Panc1 (cell line): Measurements from ENCODE around the gene IGF2R. TPM values are rescaled to one million over a fixed set of nuclear protein-coding genes. Genes with fewer than 3 reads are reported as not detected.

Experiments
- ATAC-seq: fragments of 200-7000 bp; cut with Tn5 transposase; 2 replicates; pipeline ENCODE4 v1.9.1; 2020; ENCODE audit warnings: mild to moderate bottlenecking, moderate library complexity
- BruUV-seq: library from RNA; stranded (reverse); fragments of 400-500 nt; replicated peaks from 2 replicates; lab custom pipeline; 2021; lab: Mats Ljungman, UMichigan
- CTCF ChIA-PET: fragments of 300-600 bp; sonication (Branson Sonifier 250); formaldehyde crosslinking; loops from one replicate; lab custom pipeline; 2022; ENCODE audit warnings: antibody characterized with exemption; lab: Charles Lee
- POLR2A ChIA-PET: fragments of 300-600 bp; sonication (Branson Sonifier 250); formaldehyde crosslinking; loops from one replicate; lab custom pipeline; 2022; ENCODE audit warnings: antibody characterized with exemption; lab: Charles Lee
- DNase-seq: peaks from one replicate; pipeline ENCODE4 v3.0.0-alpha.2; 2010; ENCODE audit warnings: low read depth, low spot score
- H3K27ac ChIP-seq: 2 replicates; pipeline ENCODE4 v1.5.1; 2011; ENCODE audit warnings: mild to moderate bottlenecking, low read length, inconsistent platforms
- H3K27me3 ChIP-seq: fragments of 200-500 bp; sonication (Bioruptor generic); 2 replicates; pipeline ENCODE4 v1.6.0; 2014; ENCODE audit warnings: low read length, inconsistent platforms; ENCODE audit not compliant: control insufficient read depth, insufficient read depth
- H3K36me3 ChIP-seq: fragments of 200-500 bp; sonication (Bioruptor generic); 2 replicates; pipeline ENCODE4 v1.5.1; 2014; ENCODE audit warnings: inconsistent platforms, mild to moderate bottlenecking, low read length, moderate library complexity; ENCODE audit not compliant: control insufficient read depth, insufficient read depth
- H3K4me1 ChIP-seq: 2 replicates; pipeline ENCODE4 v1.5.1; 2011; ENCODE audit warnings: inconsistent platforms, mild to moderate bottlenecking, low read length, moderate library complexity; ENCODE audit not compliant: control insufficient read depth, insufficient read depth
- H3K4me3 ChIP-seq, 2 experiments: 2 replicates each; pipeline ENCODE4 v1.5.1; 2011 to 2012; ENCODE audit warnings: low read depth in 2 of 2, low read length in 2 of 2, mild to moderate bottlenecking in 2 of 2, inconsistent platforms in 1 of 2, moderate library complexity in 1 of 2
- H3K9me3 ChIP-seq: fragments of 200-500 bp; sonication (Bioruptor generic); 2 replicates; pipeline ENCODE4 v1.5.1; 2014; ENCODE audit warnings: low read depth, mild to moderate bottlenecking, inconsistent platforms, low read length, moderate library complexity; ENCODE audit not compliant: control insufficient read depth, insufficient read depth
- CTCF ChIP-seq: fragments of 450-650 bp; IDR thresholded peaks from 2 replicates; pipeline ENCODE4 v1.5.1; 2017; ENCODE audit warnings: mild to moderate bottlenecking
- POLR2AphosphoS5 ChIP-seq: IDR thresholded peaks from 2 replicates; pipeline ENCODE4 v1.6.1; 2012; ENCODE audit warnings: mild to moderate bottlenecking, low read depth, low read length, moderate library complexity
- REST ChIP-seq, 2 experiments: IDR thresholded peaks; 2 replicates each; pipeline ENCODE4 v1.6.1; 2011 to 2012; ENCODE audit warnings: low read depth in 2 of 2, control low read depth in 1 of 2, low read length in 1 of 2, mild to moderate bottlenecking in 1 of 2, moderate library complexity in 1 of 2; ENCODE audit not compliant: insufficient read depth in 1 of 2
- SIN3A ChIP-seq: IDR thresholded peaks from 2 replicates; pipeline ENCODE4 v1.6.1; 2012; ENCODE audit warnings: low read depth, mild to moderate bottlenecking, low read length, moderate library complexity, borderline replicate concordance; ENCODE audit not compliant: insufficient read depth
- TCF7L2 ChIP-seq: IDR thresholded peaks from 2 replicates; pipeline ENCODE4 v1.6.1; 2011; ENCODE audit warnings: mild to moderate bottlenecking, low read depth, low read length, inconsistent platforms
- in situ Hi-C: cut with HindIII; loops from 2 replicates; pipeline ENCODE4 v1.10.0; 2016; ENCODE audit warnings: low sequenced_read_pairs, low pct_unique_long_range_greater_than_20kb
- intact Hi-C: fragments of 100-400 bp; cut with micrococcal nuclease; formaldehyde crosslinking; loops from one replicate; pipeline ENCODE4 v1.10.0; 2022; ENCODE audit not compliant: unreplicated experiment
- total RNA-seq: library from RNA; stranded (reverse); gene quantifications from one replicate; pipeline ENCODE4 v1.2.1, GENCODE V29; 2021; ENCODE audit not compliant: unreplicated experiment

The IGF2R gene
- total RNA-seq, 1 experiment from 2014 or later, result 163 TPM

GRCh38 chr6:160030103-160030502, 61.2 kb downstream of the IGF2R start:
- in situ Hi-C loops, result no loop called here
- H3K4me3 ChIP-seq, result no peak overlapping the region
- ChIA-PET CTCF (no interaction called here), POLR2A (no interaction called here)
- no peak overlapping the region for H3K27ac ChIP-seq
- H3K27me3 ChIP-seq, result no peaks in the 10 kb centered on the region
- intact Hi-C loops, result no loop called here
- no peak for TF ChIP-seq POLR2AphosphoS5
- no peak for TF ChIP-seq CTCF
- no peak for TF ChIP-seq TCF7L2
- TF ChIP-seq REST (IDR thresholded peaks at IDR 0.05; ENCODE audit: insufficient read depth in 1 of 2, low read depth in 2 of 2, low read length in 1 of 2), result no peak
- no peak for TF ChIP-seq SIN3A
- no peak for DNase-seq
- no peak for ATAC-seq
- H3K36me3 ChIP-seq, result peaks cover 25% of the 10 kb centered on the region
- no TSS peak for BruUV-seq
- H3K9me3 ChIP-seq, result no peaks in the 10 kb centered on the region
- H3K4me1 ChIP-seq, result no peaks in the 10 kb centered on the region

- DNase-seq (no peak), ATAC-seq (no peak)
- intact Hi-C loops (no loop called here), in situ Hi-C loops (no loop called here)
- BruUV-seq, result no TSS peak
- H3K27ac ChIP-seq, result no peak overlapping the region
- ChIA-PET CTCF (no interaction called here), POLR2A (no interaction called here)
- peaks cover 18% of the 10 kb centered on the region for H3K36me3 ChIP-seq
- no peaks in the 10 kb centered on the region for H3K27me3 ChIP-seq
- no peaks in the 10 kb centered on the region for H3K4me1 ChIP-seq
- H3K9me3 ChIP-seq, result no peaks in the 10 kb centered on the region
- TF ChIP-seq REST (IDR thresholded peaks at IDR 0.05; ENCODE audit: insufficient read depth in 1 of 2, low read depth in 2 of 2, low read length in 1 of 2) (no peak), TCF7L2 (no peak)
- no peak overlapping the region for H3K4me3 ChIP-seq
These were observed 62.6 kb downstream of the IGF2R start for GRCh38 chr6:160031442-160031841.
